DND-41 (cell line): ENCODE results near the gene GLP2R.

Experiments
- ATAC-seq: fragments of 200-7000 bp; cut with Tn5 transposase; 3 replicates; pipeline ENCODE4 v1.9.1; 2021; ENCODE audit warnings: low read depth; ENCODE audit not compliant: insufficient read depth
- DNase-seq: peaks from one replicate; pipeline ENCODE4 v3.0.0-alpha.2; 2020
- H2AFZ ChIP-seq: 2 replicates; pipeline ENCODE4 v1.6.0; 2012; ENCODE audit warnings: low read depth, low read length
- H3K27ac ChIP-seq: 2 replicates; pipeline ENCODE4 v1.5.1; 2012; ENCODE audit warnings: low read length, inconsistent platforms
- H3K27me3 ChIP-seq: fragments of 200-600 bp; sonication (generic); 2 replicates; pipeline ENCODE4 v1.6.0; 2012; ENCODE audit warnings: low read length, mild to moderate bottlenecking, inconsistent platforms; ENCODE audit not compliant: insufficient read depth, poor library complexity
- H3K36me3 ChIP-seq: 2 replicates; pipeline ENCODE4 v1.5.1; 2012; ENCODE audit warnings: low read length, inconsistent platforms; ENCODE audit not compliant: insufficient read depth
- H3K4me1 ChIP-seq: 2 replicates; pipeline ENCODE4 v1.5.1; 2012; ENCODE audit warnings: mild to moderate bottlenecking, low read length; ENCODE audit not compliant: insufficient read depth
- H3K4me2 ChIP-seq: 2 replicates; pipeline ENCODE4 v1.6.0; 2012; ENCODE audit warnings: mild to moderate bottlenecking, moderate library complexity, low read length, inconsistent platforms; ENCODE audit not compliant: insufficient read depth
- H3K4me3 ChIP-seq, 2 experiments: fragments of 200-600 bp in 1 of 2; shearing (Covaris generic) in 1 of 2; 2 replicates each; pipeline ENCODE4 v1.5.1; 2012 to 2016; ENCODE audit warnings: inconsistent platforms in 2 of 2, low read length in 2 of 2, mild to moderate bottlenecking in 2 of 2, low read depth in 1 of 2, moderate library complexity in 1 of 2
- H3K79me2 ChIP-seq: 2 replicates; pipeline ENCODE4 v1.6.0; 2012; ENCODE audit warnings: low read length, inconsistent platforms; ENCODE audit not compliant: insufficient read depth
- H3K9ac ChIP-seq: 2 replicates; pipeline ENCODE4 v1.6.0; 2012; ENCODE audit warnings: low read depth, mild to moderate bottlenecking, inconsistent platforms, low read length, moderate library complexity
- H3K9me3 ChIP-seq: 2 replicates; pipeline ENCODE4 v1.5.1; 2012; ENCODE audit warnings: low read length, moderate library complexity, mild to moderate bottlenecking, inconsistent platforms; ENCODE audit not compliant: insufficient read depth, severe bottlenecking
- H4K20me1 ChIP-seq: 2 replicates; pipeline ENCODE4 v1.6.0; 2012; ENCODE audit warnings: low read length; ENCODE audit not compliant: insufficient read depth
- EZH2 ChIP-seq: IDR thresholded peaks from 3 replicates; pipeline ENCODE4 v1.6.1; 2012; ENCODE audit warnings: borderline replicate concordance, low read depth, mild to moderate bottlenecking, moderate library complexity, low read length, inconsistent platforms; ENCODE audit not compliant: severe bottlenecking
- TF ChIP-seq, protein P1 (sequence below): IDR thresholded peaks from 2 replicates; pipeline ENCODE4 v1.5.1; 2012; ENCODE audit warnings: borderline replicate concordance, low read length, moderate library complexity, mild to moderate bottlenecking; ENCODE audit not compliant: poor library complexity, severe bottlenecking; ENCODE audit errors: extremely low read depth

The GLP2R gene

DNA sequence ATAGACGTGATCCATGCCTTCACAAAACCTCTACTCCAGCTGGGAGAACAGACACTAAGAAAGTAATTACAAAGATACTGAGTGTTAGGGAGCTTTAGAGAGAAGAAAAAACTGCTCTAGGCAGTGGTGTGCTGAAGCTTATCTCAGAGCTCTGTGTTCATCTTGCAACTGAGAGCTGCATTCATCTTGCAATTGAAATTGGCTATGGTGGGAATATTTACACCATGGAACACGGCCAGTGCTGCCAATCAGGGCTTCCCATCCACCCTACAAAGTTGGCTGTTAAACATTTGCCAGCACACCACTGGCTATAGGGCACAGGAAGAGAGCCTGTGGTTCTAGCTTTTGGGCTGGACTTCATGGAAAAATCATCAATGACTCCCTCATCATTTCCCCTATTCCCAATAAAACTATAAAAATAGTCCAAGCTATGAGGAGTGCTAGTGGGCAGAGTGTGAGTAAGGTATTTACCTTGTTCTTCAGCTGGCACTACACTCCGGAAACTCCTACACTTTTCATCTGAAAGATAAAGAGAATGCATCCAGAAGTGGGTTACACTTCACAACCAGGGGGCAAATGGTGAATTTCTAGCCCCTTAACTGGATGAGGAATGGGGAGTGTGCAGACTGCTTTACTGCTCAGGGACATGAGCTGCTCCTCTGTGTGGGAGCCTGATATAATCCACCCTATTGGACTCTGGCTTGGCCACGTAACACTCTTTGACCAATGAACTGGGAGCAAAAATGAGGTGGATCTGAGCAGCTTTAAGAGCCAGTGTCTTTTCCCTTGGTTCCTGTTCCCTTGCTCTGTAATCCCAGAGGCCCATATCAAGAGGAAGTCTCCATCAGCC is 15.4 kb upstream of the GLP2R start:
- Histone ChIP-seq H3K4me1 (no peaks in the 10 kb centered on the region), H4K20me1 (no peaks in the 10 kb centered on the region), H3K4me3 (no peak overlapping the region), H2AFZ (no peak overlapping the region), H3K27me3 (no peaks in the 10 kb centered on the region), H3K9ac (no peak overlapping the region), H3K9me3 (no peaks in the 10 kb centered on the region), H3K36me3 (no peaks in the 10 kb centered on the region), H3K79me2 (no peaks in the 10 kb centered on the region), H3K27ac (no peak overlapping the region), H3K4me2 (no peak overlapping the region)
- DNase-seq (no peak), ATAC-seq (no peak)
- TF ChIP-seq EZH2, result no peak
- TF ChIP-seq, protein P1, sequence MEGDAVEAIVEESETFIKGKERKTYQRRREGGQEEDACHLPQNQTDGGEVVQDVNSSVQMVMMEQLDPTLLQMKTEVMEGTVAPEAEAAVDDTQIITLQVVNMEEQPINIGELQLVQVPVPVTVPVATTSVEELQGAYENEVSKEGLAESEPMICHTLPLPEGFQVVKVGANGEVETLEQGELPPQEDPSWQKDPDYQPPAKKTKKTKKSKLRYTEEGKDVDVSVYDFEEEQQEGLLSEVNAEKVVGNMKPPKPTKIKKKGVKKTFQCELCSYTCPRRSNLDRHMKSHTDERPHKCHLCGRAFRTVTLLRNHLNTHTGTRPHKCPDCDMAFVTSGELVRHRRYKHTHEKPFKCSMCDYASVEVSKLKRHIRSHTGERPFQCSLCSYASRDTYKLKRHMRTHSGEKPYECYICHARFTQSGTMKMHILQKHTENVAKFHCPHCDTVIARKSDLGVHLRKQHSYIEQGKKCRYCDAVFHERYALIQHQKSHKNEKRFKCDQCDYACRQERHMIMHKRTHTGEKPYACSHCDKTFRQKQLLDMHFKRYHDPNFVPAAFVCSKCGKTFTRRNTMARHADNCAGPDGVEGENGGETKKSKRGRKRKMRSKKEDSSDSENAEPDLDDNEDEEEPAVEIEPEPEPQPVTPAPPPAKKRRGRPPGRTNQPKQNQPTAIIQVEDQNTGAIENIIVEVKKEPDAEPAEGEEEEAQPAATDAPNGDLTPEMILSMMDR, result no peak

DNA sequence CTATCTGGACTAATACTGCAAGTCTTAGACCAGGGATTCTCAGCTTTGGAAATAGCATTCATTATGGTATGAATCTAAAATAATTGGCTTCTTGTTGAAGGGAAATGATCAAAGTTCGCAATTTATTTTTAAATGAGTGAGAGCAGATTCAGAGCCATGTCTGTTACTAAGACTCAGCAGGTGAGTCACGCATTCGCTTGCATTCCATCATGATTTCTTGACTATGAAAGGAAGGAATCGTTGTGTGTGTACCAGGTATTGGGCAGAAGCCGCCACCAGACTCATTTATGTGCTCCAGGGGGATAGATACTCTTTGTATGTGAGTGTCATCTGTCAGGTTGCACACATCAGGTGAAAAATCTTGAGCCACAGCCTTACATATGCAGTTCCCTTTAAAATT is 14.6 kb upstream of the GLP2R start:
- ATAC-seq (no peak), DNase-seq (no peak)
- H3K79me2 ChIP-seq, result no peaks in the 10 kb centered on the region
- no peaks in the 10 kb centered on the region for H3K36me3 ChIP-seq
- no peak overlapping the region for H2AFZ ChIP-seq
- TF ChIP-seq EZH2, result no peak
- TF ChIP-seq, protein P1, result no peak
- H3K9ac ChIP-seq, result no peak overlapping the region
- H3K27me3 ChIP-seq, result no peaks in the 10 kb centered on the region
- no peaks in the 10 kb centered on the region for H3K9me3 ChIP-seq
- H3K4me1 ChIP-seq, result no peaks in the 10 kb centered on the region
- no peaks in the 10 kb centered on the region for H4K20me1 ChIP-seq
- no peak overlapping the region for H3K27ac ChIP-seq
- no peak overlapping the region for H3K4me2 ChIP-seq
- no peak overlapping the region for H3K4me3 ChIP-seq

DNA sequence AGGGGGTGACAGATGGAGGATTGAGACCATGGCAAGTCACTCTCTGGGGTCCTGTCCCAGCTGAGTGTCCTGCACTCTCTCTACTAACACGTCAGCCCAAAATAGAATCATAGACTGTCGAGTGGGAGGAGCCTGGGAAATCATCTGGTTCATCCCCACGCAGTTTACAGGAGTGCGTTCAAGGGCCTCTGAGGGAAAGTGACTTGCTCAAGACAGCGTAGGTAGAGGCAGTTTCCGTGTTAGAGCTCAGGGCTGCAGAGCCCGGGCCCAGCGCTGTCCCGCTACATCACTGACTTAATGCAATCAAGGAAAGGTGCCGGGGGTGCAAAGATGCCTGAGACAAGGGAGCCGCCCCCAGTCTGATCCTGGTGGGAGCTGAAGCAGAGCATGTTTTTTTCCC is 14.2 kb upstream of the GLP2R start:
- Histone ChIP-seq H3K36me3 (no peaks in the 10 kb centered on the region), H3K9ac (no peak overlapping the region), H3K4me2 (no peak overlapping the region), H4K20me1 (no peaks in the 10 kb centered on the region), H3K79me2 (no peaks in the 10 kb centered on the region), H3K27ac (no peak overlapping the region), H2AFZ (no peak overlapping the region), H3K27me3 (no peaks in the 10 kb centered on the region), H3K4me3 (no peak overlapping the region), H3K4me1 (no peaks in the 10 kb centered on the region), H3K9me3 (no peaks in the 10 kb centered on the region)
- DNase-seq (no peak), ATAC-seq (no peak)
- TF ChIP-seq, protein P1, result no peak
- TF ChIP-seq EZH2, result no peak
